ENCODE results near the gene ETFA.

DNA sequence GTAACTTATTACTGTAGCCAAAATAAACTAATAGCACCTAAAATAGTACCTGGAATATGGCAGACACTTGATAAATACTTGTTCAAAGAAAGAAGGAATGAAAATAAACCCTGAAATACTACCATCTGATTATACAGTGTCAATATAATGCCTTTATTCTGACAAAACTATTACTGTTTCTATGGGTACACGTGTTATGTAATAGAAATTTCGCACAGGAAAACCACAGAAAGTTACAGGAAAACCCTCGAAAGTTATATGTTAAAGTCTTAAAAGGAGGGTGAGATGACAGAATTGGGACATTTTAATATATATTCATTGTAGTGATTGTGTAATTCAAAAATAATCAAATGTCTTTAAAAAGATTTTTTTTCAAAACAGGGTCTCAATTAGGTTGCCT, 28.8 kb downstream of the ETFA start:
- TF ChIP-seq, protein P1, sequence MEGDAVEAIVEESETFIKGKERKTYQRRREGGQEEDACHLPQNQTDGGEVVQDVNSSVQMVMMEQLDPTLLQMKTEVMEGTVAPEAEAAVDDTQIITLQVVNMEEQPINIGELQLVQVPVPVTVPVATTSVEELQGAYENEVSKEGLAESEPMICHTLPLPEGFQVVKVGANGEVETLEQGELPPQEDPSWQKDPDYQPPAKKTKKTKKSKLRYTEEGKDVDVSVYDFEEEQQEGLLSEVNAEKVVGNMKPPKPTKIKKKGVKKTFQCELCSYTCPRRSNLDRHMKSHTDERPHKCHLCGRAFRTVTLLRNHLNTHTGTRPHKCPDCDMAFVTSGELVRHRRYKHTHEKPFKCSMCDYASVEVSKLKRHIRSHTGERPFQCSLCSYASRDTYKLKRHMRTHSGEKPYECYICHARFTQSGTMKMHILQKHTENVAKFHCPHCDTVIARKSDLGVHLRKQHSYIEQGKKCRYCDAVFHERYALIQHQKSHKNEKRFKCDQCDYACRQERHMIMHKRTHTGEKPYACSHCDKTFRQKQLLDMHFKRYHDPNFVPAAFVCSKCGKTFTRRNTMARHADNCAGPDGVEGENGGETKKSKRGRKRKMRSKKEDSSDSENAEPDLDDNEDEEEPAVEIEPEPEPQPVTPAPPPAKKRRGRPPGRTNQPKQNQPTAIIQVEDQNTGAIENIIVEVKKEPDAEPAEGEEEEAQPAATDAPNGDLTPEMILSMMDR (IDR thresholded peaks at IDR 0.05; ENCODE audit: low read length), result no peak
- TF ChIP-seq EZH2 (IDR thresholded peaks at IDR 0.05; ENCODE audit: borderline replicate concordance, low read length), result no peak

Data from OCI-LY1 (cell line).